HG03025 (cell line): ENCODE data around the gene PIKFYVE.
"Not testable (repeated sequence)": the region's sequence is repeated elsewhere in the genome, so short reads cannot be mapped to it uniquely, and the experiment has no call there.

Experiments used
- ATAC-seq: cut with Tn5 transposase; IDR thresholded peaks from one replicate; pipeline ENCODE4 v1.9.1; 2021; ENCODE audit warnings: mild to moderate bottlenecking, moderate library complexity; ENCODE audit not compliant: unreplicated experiment, low FRiP score

Gene PIKFYVE, protein sequence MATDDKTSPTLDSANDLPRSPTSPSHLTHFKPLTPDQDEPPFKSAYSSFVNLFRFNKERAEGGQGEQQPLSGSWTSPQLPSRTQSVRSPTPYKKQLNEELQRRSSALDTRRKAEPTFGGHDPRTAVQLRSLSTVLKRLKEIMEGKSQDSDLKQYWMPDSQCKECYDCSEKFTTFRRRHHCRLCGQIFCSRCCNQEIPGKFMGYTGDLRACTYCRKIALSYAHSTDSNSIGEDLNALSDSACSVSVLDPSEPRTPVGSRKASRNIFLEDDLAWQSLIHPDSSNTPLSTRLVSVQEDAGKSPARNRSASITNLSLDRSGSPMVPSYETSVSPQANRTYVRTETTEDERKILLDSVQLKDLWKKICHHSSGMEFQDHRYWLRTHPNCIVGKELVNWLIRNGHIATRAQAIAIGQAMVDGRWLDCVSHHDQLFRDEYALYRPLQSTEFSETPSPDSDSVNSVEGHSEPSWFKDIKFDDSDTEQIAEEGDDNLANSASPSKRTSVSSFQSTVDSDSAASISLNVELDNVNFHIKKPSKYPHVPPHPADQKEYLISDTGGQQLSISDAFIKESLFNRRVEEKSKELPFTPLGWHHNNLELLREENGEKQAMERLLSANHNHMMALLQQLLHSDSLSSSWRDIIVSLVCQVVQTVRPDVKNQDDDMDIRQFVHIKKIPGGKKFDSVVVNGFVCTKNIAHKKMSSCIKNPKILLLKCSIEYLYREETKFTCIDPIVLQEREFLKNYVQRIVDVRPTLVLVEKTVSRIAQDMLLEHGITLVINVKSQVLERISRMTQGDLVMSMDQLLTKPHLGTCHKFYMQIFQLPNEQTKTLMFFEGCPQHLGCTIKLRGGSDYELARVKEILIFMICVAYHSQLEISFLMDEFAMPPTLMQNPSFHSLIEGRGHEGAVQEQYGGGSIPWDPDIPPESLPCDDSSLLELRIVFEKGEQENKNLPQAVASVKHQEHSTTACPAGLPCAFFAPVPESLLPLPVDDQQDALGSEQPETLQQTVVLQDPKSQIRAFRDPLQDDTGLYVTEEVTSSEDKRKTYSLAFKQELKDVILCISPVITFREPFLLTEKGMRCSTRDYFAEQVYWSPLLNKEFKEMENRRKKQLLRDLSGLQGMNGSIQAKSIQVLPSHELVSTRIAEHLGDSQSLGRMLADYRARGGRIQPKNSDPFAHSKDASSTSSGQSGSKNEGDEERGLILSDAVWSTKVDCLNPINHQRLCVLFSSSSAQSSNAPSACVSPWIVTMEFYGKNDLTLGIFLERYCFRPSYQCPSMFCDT (N-terminal part only)

GRCh38 chr2:208265801-208266552 lies at the start of gene PIKFYVE:
TSS of gene PIKFYVE (plus strand) at chr2:208266255. CDS start at chr2:208271520, 5,265 bp downstream.
- ATAC-seq: peak; percentile 88

DNA sequence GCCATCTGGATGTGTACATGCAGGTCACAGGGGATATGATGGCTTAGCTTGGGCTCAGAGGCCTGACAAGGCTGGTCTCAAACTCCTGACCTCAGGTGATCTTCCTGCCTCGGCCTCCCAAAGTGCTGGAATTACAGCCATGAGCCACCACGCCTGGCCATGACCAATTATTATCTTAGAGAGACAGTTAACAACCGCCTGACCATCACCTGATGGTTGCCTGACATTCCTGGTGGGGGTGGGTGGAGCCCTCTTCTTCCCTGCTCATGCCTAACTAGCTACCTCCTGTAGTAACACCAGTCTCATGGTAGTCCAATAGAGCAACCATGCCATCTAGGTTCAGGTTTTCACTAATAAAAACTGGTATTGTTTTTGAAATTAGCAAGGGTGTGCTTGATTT lies 44.2 kb upstream of the PIKFYVE start:
- ATAC-seq: not testable (repeated sequence)

DNA sequence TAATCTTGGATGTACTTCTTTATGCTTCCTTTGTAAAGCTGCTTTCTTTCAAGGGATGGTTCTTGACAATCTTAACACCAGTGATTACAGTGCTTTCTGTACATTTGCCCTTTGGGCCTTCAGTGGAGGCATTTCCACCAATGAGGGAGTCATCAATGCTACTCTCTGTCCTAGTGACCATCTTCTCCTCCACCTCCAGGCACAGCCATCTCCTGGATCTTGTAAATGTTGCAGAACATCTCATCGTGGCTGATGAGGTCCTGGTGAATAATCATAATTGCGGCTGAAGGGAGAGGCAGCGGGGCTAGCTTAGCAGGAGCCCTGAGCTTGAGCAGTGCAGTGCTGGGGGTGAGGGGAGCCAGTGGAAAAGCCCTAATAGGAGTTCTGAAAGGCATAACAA lies 43.7 kb upstream of the PIKFYVE start:
- no peak for ATAC-seq

- no peak for ATAC-seq
Measured at GRCh38 chr2:208224802-208225201, 41.3 kb upstream of the PIKFYVE start.

- no peak for ATAC-seq
Measured at GRCh38 chr2:208227581-208228232, 38.3 kb upstream of the PIKFYVE start.

- ATAC-seq: no peak
Measured at GRCh38 chr2:208228476-208228875, 37.6 kb upstream of the PIKFYVE start.

GRCh38 chr2:208234786-208235185 lies 31.3 kb upstream of the PIKFYVE start:
- ATAC-seq: no peak

DNA sequence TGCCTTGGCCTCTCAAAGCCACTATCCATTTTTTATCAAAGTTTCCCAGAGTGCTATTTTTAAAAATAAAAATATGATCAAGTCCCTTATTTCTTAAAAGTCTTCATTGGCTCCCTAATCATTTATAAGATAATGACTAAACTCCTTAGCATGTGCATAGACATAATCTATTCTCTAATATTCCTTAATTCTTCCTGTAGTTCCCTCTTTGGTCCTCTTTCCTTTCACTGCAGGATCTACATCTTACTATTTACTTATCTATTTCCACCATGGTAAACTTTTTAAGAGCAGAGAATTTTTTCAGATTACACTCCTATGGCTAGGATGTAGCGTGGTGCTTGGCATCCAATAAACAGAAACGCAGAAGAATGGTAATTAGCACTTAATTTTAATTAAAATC lies 30.2 kb upstream of the PIKFYVE start:
- no peak for ATAC-seq

GRCh38 chr2:208239770-208240493 lies 26.1 kb upstream of the PIKFYVE start:
- ATAC-seq: no peak

DNA sequence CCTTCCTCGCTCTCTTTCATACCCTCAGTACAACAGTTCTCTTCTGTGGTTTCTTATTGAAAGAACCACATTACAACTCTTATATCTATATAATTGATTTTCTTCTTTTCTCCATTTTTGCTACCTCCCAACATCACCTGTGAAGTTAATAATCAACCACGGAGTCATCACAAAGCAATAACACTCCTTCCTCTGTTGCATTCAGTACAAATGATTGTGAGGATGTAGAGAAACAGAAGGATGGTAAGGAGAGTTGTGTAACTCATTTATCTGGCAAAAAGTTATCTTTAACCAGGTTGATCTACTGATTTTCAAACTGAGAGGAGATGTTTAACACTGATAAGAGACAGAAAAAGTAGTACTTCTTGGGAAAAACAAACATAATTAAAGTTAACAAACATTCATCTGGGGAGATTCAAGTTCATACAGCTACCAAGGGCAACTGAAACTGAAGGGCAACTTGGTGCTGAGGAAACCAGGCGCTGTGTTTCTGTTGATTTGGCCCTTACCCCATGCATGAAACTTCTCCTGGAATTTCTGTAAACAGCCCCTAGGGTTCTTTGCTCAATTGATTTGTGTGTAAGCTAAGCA lies 25.3 kb upstream of the PIKFYVE start:
- ATAC-seq: no peak

DNA sequence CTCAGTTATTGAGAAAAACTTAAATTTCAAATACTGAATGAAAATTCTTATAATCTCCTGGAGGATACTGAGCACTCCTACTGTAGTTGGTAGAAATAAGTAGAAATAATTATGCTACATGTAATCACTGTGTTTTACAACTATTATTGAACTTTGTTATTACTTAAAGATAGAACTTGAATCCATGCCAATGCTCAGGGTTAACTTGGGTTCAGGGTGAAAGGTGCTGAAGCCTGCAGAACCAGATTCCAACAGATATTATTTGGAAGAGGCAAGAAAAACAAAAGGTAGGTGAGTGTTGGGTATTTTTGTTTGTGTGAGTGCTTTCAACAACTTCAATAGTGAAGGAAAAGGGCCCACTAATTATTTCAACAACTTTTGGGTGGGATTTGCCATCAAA lies 21.6 kb upstream of the PIKFYVE start:
- ATAC-seq: no peak

- no peak for ATAC-seq
Measured at GRCh38 chr2:208245746-208246145, 20.3 kb upstream of the PIKFYVE start.

- ATAC-seq: no peak
Measured at GRCh38 chr2:208248601-208249000, 17.5 kb upstream of the PIKFYVE start.

- ATAC-seq: no peak
Measured at GRCh38 chr2:208249296-208249695, 16.8 kb upstream of the PIKFYVE start.

GRCh38 chr2:208250388-208250787 lies 15.7 kb upstream of the PIKFYVE start:
- no peak for ATAC-seq

DNA sequence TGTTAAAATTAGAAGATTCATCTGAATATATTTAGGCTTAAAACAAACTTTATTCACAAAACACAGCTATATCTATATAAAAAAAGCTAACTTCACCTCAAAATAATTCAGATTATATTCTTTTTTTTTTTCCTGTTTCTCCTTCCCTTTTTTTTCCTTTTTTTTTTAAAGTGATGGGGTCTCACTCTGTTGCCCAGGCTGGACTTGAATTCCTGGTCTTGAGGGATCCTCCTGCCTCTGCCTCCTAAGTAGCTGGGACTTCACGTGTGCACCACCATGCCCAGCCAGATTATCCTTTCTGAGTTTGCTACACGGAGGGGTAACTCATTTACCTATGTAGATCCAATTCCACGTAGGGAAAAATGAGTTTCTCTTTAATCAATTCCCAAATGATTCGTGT lies 15.0 kb upstream of the PIKFYVE start:
- no peak for ATAC-seq

DNA sequence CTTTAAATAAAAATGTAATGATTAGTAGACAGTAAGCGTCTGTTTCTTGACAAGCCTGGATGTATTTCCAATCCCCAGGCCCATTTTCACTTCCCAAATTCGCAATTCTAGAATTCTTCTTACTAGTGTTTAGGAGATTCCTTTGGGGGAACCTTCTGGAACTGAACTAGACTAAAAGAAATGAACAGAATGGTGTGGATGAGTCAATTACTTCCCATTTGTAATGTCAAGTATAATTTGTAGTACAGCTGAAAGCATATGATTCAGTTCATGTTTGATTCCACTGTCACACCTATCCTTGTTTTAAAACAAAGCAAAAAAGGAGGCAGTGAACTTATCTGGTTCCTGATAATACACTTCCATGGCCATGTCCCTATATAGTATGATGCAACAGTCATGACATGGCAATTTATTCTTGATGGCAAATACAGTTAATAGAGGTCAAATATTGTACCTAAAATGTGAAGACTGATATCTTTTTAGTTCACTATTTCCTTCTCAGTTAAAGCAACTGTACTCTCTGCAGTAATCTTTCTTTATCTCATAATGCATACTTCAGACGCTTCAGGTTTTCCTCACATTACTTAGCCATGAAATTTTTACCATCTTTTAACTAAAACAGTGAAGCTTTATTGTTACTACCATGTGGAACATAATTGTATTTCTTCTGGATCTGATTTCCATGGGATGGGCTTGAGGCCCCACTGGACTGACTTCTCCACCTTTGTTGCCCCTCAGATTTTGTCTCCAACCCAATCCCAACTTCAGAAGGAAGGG lies 13.2 kb upstream of the PIKFYVE start:
- ATAC-seq: no peak
